ENCODE measurements around the gene COPZ1. TPM values are rescaled to one million over a fixed set of nuclear protein-coding genes. Genes with fewer than 3 reads are reported as not detected.
"Not testable (repeated sequence)": the region's sequence is repeated elsewhere in the genome, so short reads cannot be mapped to it uniquely, and the experiment has no call there.

The COPZ1 gene
- polyA plus RNA-seq, 4 donors, result 164 to 236 (median 215) TPM

- DNase-seq (ENCODE audit: low read depth in 4 of 4, low spot score in 3 of 4), result no peak
These were observed 5.5 kb downstream of the COPZ1 start for GRCh38 chr12:54330442-54330841.

- no peak for DNase-seq (ENCODE audit: low read depth in 4 of 4, low spot score in 3 of 4)
These were observed 6.5 kb downstream of the COPZ1 start for GRCh38 chr12:54331461-54331860.

GRCh38 chr12:54333420-54334034 is 8.6 kb downstream of the COPZ1 start:
- no peak for DNase-seq (ENCODE audit: low read depth in 4 of 4, low spot score in 3 of 4)

- DNase-seq (ENCODE audit: low read depth in 4 of 4, low spot score in 3 of 4), result no peak
These were observed 12.4 kb downstream of the COPZ1 start for GRCh38 chr12:54337280-54337842.

- DNase-seq (ENCODE audit: low read depth in 4 of 4, low spot score in 3 of 4), result no peak
These were observed 13.1 kb downstream of the COPZ1 start for GRCh38 chr12:54337854-54338650.

- DNase-seq (ENCODE audit: low read depth in 4 of 4, low spot score in 3 of 4), result no peak
These were observed 13.9 kb downstream of the COPZ1 start for GRCh38 chr12:54338698-54339296.

- DNase-seq (ENCODE audit: low read depth in 4 of 4, low spot score in 3 of 4), result no peak
These were observed 15.9 kb downstream of the COPZ1 start for GRCh38 chr12:54340846-54341245.

- DNase-seq (ENCODE audit: low read depth in 4 of 4, low spot score in 3 of 4), result no peak
These were observed 16.7 kb downstream of the COPZ1 start for GRCh38 chr12:54341378-54342300.

- DNase-seq (ENCODE audit: low read depth in 4 of 4, low spot score in 3 of 4), result no peak
These were observed 24.1 kb downstream of the COPZ1 start for GRCh38 chr12:54349036-54349435.

- no peak for DNase-seq (ENCODE audit: low read depth in 4 of 4, low spot score in 3 of 4)
These were observed 24.7 kb downstream of the COPZ1 start for GRCh38 chr12:54349679-54350078.

GRCh38 chr12:54350743-54351142 is 25.8 kb downstream of the COPZ1 start:
- DNase-seq (ENCODE audit: low read depth in 4 of 4, low spot score in 3 of 4), result no peak

- no peak for DNase-seq (ENCODE audit: low read depth in 4 of 4, low spot score in 3 of 4)
These were observed 26.4 kb downstream of the COPZ1 start for GRCh38 chr12:54351341-54351740.

- peak in 2 of 4 donors; percentile 75 to 86 for DNase-seq (ENCODE audit: low read depth in 4 of 4, low spot score in 3 of 4)
These were observed 27.1 kb downstream of the COPZ1 start for GRCh38 chr12:54352022-54352531.

- no peak for DNase-seq (ENCODE audit: low read depth in 4 of 4, low spot score in 3 of 4)
These were observed 28.3 kb downstream of the COPZ1 start for GRCh38 chr12:54352891-54353874.

GRCh38 chr12:54354271-54354670 is 29.3 kb downstream of the COPZ1 start:
- DNase-seq (ENCODE audit: low read depth in 4 of 4, low spot score in 3 of 4), result not testable (repeated sequence)

GRCh38 chr12:54355104-54355815 is 30.3 kb downstream of the COPZ1 start:
- no peak for DNase-seq (ENCODE audit: low read depth in 4 of 4, low spot score in 3 of 4)

GRCh38 chr12:54356228-54356627 is 31.3 kb downstream of the COPZ1 start:
- no peak for DNase-seq (ENCODE audit: low read depth in 4 of 4, low spot score in 3 of 4)

- no peak for DNase-seq (ENCODE audit: low read depth in 4 of 4, low spot score in 3 of 4)
These were observed 32.0 kb downstream of the COPZ1 start for GRCh38 chr12:54356951-54357356.

Data from left renal pelvis (tissue), 4 donors.